Duodenal mucosa (tissue), 2 donors: ENCODE data around the gene CDH12.
"Not testable (repeated sequence)": the region's sequence is repeated elsewhere in the genome, so short reads cannot be mapped to it uniquely, and the experiment has no call there.

Source experiments
- H3K27ac ChIP-seq: one replicate; pipeline ENCODE4 v1.7.0; 2013; ENCODE audit warnings: low read depth, low read length
- H3K27me3 ChIP-seq, 2 donors: one replicate each; pipeline ENCODE4 v1.7.0; 2013; ENCODE audit warnings: low read length in 2 of 2, control low read depth in 1 of 2; ENCODE audit not compliant: insufficient read depth in 2 of 2, control insufficient read depth in 1 of 2
- H3K36me3 ChIP-seq, 2 donors: one replicate each; pipeline ENCODE4 v1.7.0; 2013; ENCODE audit warnings: low read length in 2 of 2, control low read depth in 1 of 2; ENCODE audit not compliant: insufficient read depth in 2 of 2, control insufficient read depth in 1 of 2
- H3K4me1 ChIP-seq, 2 donors: one replicate each; pipeline ENCODE4 v1.7.0; 2013; ENCODE audit warnings: low read length in 2 of 2, control low read depth in 1 of 2; ENCODE audit not compliant: insufficient read depth in 2 of 2, control insufficient read depth in 1 of 2
- H3K4me3 ChIP-seq, 2 donors: one replicate each; pipeline ENCODE4 v1.7.0; 2013; ENCODE audit warnings: low read length in 2 of 2, low read depth in 1 of 2
- H3K9ac ChIP-seq, 2 donors: one replicate each; pipeline ENCODE4 v1.7.0; 2013; ENCODE audit warnings: low read length in 2 of 2, low read depth in 1 of 2
- H3K9me3 ChIP-seq, 2 donors: one replicate each; pipeline ENCODE4 v1.7.0; 2013; ENCODE audit warnings: low read length in 2 of 2, control low read depth in 1 of 2; ENCODE audit not compliant: control insufficient read depth in 1 of 2

Gene CDH12

GRCh38 chr5:22625451-22625850 is 227.7 kb downstream of the CDH12 start:
- Histone ChIP-seq H3K9me3 (no peaks in the 10 kb centered on the region), H3K4me3 (no peak overlapping the region), H3K27ac (no peak overlapping the region), H3K36me3 (no peaks in the 10 kb centered on the region), H3K9ac (no peak overlapping the region), H3K27me3 (no peaks in the 10 kb centered on the region), H3K4me1 (no peaks in the 10 kb centered on the region)

- no peak overlapping the region for H3K4me3 ChIP-seq
- H3K36me3 ChIP-seq, result no peaks in the 10 kb centered on the region
- no peak overlapping the region for H3K9ac ChIP-seq
- no peaks in the 10 kb centered on the region for H3K9me3 ChIP-seq
- H3K4me1 ChIP-seq, result peaks cover 0 to 7% of the 10 kb centered on the region in 2 donors
- no peaks in the 10 kb centered on the region for H3K27me3 ChIP-seq
- no peak overlapping the region for H3K27ac ChIP-seq
These were observed 232.1 kb downstream of the CDH12 start for GRCh38 chr5:22621084-22621483.

- Histone ChIP-seq H3K4me3 (no peak overlapping the region), H3K9ac (no peak overlapping the region), H3K27me3 (no peaks in the 10 kb centered on the region), H3K4me1 (peaks cover 0 to 7% of the 10 kb centered on the region in 2 donors), H3K36me3 (no peaks in the 10 kb centered on the region), H3K9me3 (no peaks in the 10 kb centered on the region), H3K27ac (no peak overlapping the region)
These were observed 237.2 kb downstream of the CDH12 start for GRCh38 chr5:22615964-22616363.

GRCh38 chr5:22614486-22615094 is 238.6 kb downstream of the CDH12 start:
- Histone ChIP-seq H3K36me3 (no peaks in the 10 kb centered on the region), H3K27me3 (no peaks in the 10 kb centered on the region), H3K4me3 (no peak overlapping the region), H3K9ac (no peak overlapping the region), H3K27ac (no peak overlapping the region), H3K4me1 (peaks cover 0 to 7% of the 10 kb centered on the region in 2 donors), H3K9me3 (no peaks in the 10 kb centered on the region)

- no peaks in the 10 kb centered on the region for H3K4me1 ChIP-seq
- H3K9ac ChIP-seq, result no peak overlapping the region
- no peaks in the 10 kb centered on the region for H3K27me3 ChIP-seq
These were observed 240.2 kb downstream of the CDH12 start for GRCh38 chr5:22612928-22613327.

GRCh38 chr5:22611327-22611726 is 241.8 kb downstream of the CDH12 start:
- no peaks in the 10 kb centered on the region for H3K27me3 ChIP-seq

More at GRCh38 chr5:22612928-22613327, 240.2 kb downstream of the CDH12 start:
- Histone ChIP-seq H3K27ac (no peak overlapping the region), H3K36me3 (no peaks in the 10 kb centered on the region), H3K9me3 (peaks cover 2 to 3% of the 10 kb centered on the region in 2 donors), H3K4me3 (no peak overlapping the region)

GRCh38 chr5:22607498-22607897 is 245.6 kb downstream of the CDH12 start:
- not testable (repeated sequence) for H3K36me3 ChIP-seq, H3K4me3 ChIP-seq, H3K4me1 ChIP-seq

More at GRCh38 chr5:22611327-22611726, 241.8 kb downstream of the CDH12 start:
- no peak overlapping the region for H3K4me3 ChIP-seq
- no peak overlapping the region for H3K9ac ChIP-seq
- no peak overlapping the region for H3K27ac ChIP-seq
- H3K36me3 ChIP-seq, result no peaks in the 10 kb centered on the region
- no peaks in the 10 kb centered on the region for H3K4me1 ChIP-seq
- peaks cover 3 to 9% of the 10 kb centered on the region in 2 donors for H3K9me3 ChIP-seq

GRCh38 chr5:22605473-22605872 is 247.7 kb downstream of the CDH12 start:
- H3K36me3 ChIP-seq, result no peaks in the 10 kb centered on the region
- no peak overlapping the region for H3K27ac ChIP-seq
- peaks cover 3 to 9% of the 10 kb centered on the region in 2 donors for H3K9me3 ChIP-seq
- no peaks in the 10 kb centered on the region for H3K27me3 ChIP-seq
- no peak overlapping the region for H3K4me3 ChIP-seq
- no peak overlapping the region for H3K9ac ChIP-seq
- H3K4me1 ChIP-seq, result no peaks in the 10 kb centered on the region

More at GRCh38 chr5:22607498-22607897, 245.6 kb downstream of the CDH12 start:
- not testable (repeated sequence) for H3K27ac ChIP-seq, H3K9me3 ChIP-seq, H3K27me3 ChIP-seq, H3K9ac ChIP-seq

GRCh38 chr5:22604711-22605110 is 248.4 kb downstream of the CDH12 start:
- no peak overlapping the region for H3K4me3 ChIP-seq
- peaks cover 3 to 9% of the 10 kb centered on the region in 2 donors for H3K9me3 ChIP-seq
- no peaks in the 10 kb centered on the region for H3K36me3 ChIP-seq

GRCh38 chr5:22598796-22599195 is 254.3 kb downstream of the CDH12 start:
- Histone ChIP-seq H3K27me3 (no peaks in the 10 kb centered on the region), H3K9ac (no peak overlapping the region), H3K27ac (no peak overlapping the region), H3K9me3 (no peaks in the 10 kb centered on the region), H3K36me3 (no peaks in the 10 kb centered on the region), H3K4me3 (no peak overlapping the region), H3K4me1 (no peaks in the 10 kb centered on the region)

More at GRCh38 chr5:22604711-22605110, 248.4 kb downstream of the CDH12 start:
- H3K27ac ChIP-seq, result no peak overlapping the region
- H3K27me3 ChIP-seq, result no peaks in the 10 kb centered on the region
- H3K9ac ChIP-seq, result no peak overlapping the region
- no peaks in the 10 kb centered on the region for H3K4me1 ChIP-seq
